GM12873 (cell line): ENCODE data around the gene WWTR1.
A peak's percentile ranks its signal among the peaks of the same experiment; 100 is the strongest.

Experiments
- TF ChIP-seq, protein P1 (sequence below): IDR thresholded peaks from 2 replicates; pipeline ENCODE4 v1.5.1; 2012; ENCODE audit warnings: low read depth, mild to moderate bottlenecking, moderate library complexity, low read length, control low read depth; ENCODE audit not compliant: insufficient read depth; ENCODE audit errors: missing control alignments

Gene WWTR1

GRCh38 chr3:149523512-149524299 lies 134.1 kb downstream of the WWTR1 start:
- TF ChIP-seq, protein P1, sequence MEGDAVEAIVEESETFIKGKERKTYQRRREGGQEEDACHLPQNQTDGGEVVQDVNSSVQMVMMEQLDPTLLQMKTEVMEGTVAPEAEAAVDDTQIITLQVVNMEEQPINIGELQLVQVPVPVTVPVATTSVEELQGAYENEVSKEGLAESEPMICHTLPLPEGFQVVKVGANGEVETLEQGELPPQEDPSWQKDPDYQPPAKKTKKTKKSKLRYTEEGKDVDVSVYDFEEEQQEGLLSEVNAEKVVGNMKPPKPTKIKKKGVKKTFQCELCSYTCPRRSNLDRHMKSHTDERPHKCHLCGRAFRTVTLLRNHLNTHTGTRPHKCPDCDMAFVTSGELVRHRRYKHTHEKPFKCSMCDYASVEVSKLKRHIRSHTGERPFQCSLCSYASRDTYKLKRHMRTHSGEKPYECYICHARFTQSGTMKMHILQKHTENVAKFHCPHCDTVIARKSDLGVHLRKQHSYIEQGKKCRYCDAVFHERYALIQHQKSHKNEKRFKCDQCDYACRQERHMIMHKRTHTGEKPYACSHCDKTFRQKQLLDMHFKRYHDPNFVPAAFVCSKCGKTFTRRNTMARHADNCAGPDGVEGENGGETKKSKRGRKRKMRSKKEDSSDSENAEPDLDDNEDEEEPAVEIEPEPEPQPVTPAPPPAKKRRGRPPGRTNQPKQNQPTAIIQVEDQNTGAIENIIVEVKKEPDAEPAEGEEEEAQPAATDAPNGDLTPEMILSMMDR: no peak

- TF ChIP-seq, protein P1: no peak
Measured at GRCh38 chr3:149519912-149520311, 137.9 kb downstream of the WWTR1 start.

- TF ChIP-seq, protein P1: no peak
Measured at GRCh38 chr3:149516920-149517319, 140.9 kb downstream of the WWTR1 start.

GRCh38 chr3:149515249-149515648 lies 142.6 kb downstream of the WWTR1 start:
- TF ChIP-seq, protein P1: no peak

DNA sequence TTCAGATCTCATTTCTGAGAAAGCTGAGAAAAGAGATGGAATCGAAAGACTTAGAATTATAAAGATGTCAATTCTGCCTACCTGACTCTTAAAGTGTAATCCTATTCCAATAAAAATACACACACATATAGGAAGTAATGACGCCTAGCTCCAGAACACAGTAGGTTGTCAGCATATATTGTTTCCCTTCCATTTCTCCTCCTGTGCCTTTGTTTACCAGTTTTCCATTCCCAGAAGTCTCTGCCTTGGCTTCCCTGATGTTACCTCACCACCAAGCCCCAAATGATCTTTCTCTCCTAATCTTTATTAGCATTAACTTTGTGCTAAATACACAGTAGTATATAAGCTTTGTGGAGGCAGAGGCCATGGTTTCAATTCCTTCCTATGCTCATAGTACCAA lies 143.4 kb downstream of the WWTR1 start:
- TF ChIP-seq, protein P1: no peak

GRCh38 chr3:149512073-149512782 lies 145.6 kb downstream of the WWTR1 start:
- TF ChIP-seq, protein P1: peak; percentile 72

- TF ChIP-seq, protein P1: no peak
Measured at GRCh38 chr3:149511040-149511626, 146.7 kb downstream of the WWTR1 start.
